H1 (cell line): ENCODE measurements around the gene SPIB. TPM values are rescaled to one million over a fixed set of nuclear protein-coding genes. Genes with fewer than 3 reads are reported as not detected.

Experiments
- CTCF ChIA-PET: fragments of 300-600 bp; sonication (Branson Sonifier 250); formaldehyde crosslinking; loops from one replicate; lab custom pipeline; 2021; ENCODE audit not compliant: partially characterized antibody; lab: Charles Lee
- POLR2A ChIA-PET: fragments of 300-600 bp; sonication (Branson Sonifier 250); formaldehyde crosslinking; loops from one replicate; lab custom pipeline; 2021; ENCODE audit warnings: inconsistent platforms; ENCODE audit not compliant: partially characterized antibody; lab: Charles Lee
- DNase-seq, 2 experiments: peaks; one replicate each; pipeline versions ENCODE4 v3.0.0 to v3.0.0-alpha.2; 2010 to 2022; ENCODE audit warnings: low spot score in 2 of 2, low read depth in 1 of 2, mixed read lengths in 1 of 2
- FAIRE-seq: peaks from 2 replicates; lab custom pipeline; 2011; peaks lifted over from hg19 to GRCh38; lab: Jason Lieb, UNC
- H2AFZ ChIP-seq: 2 replicates; pipeline ENCODE4 v1.8.1; 2012; ENCODE audit warnings: low read length, inconsistent platforms
- H2AK5ac ChIP-seq: 2 replicates; pipeline ENCODE4 v1.6.1; 2013; ENCODE audit warnings: low read depth, low read length
- H2BK120ac ChIP-seq: replicated peaks from 2 replicates; pipeline ENCODE3; 2013; ENCODE audit warnings: low read depth, low read length, inconsistent platforms
- H2BK12ac ChIP-seq: 2 replicates; pipeline ENCODE4 v1.6.1; 2013; ENCODE audit warnings: low read depth, low read length
- H2BK15ac ChIP-seq: 2 replicates; pipeline ENCODE4 v1.6.1; 2013; ENCODE audit warnings: low read length
- H2BK20ac ChIP-seq: 2 replicates; pipeline ENCODE4 v1.6.1; 2013; ENCODE audit warnings: low read length
- H2BK5ac ChIP-seq: 2 replicates; pipeline ENCODE4 v1.6.1; 2013; ENCODE audit warnings: low read depth, low read length
- H3K14ac ChIP-seq: 2 replicates; pipeline ENCODE4 v1.6.1; 2013; ENCODE audit warnings: inconsistent platforms; ENCODE audit not compliant: insufficient read length
- H3K18ac ChIP-seq: 2 replicates; pipeline ENCODE4 v1.6.1; 2013; ENCODE audit warnings: low read length; ENCODE audit errors: extremely low read depth
- H3K23ac ChIP-seq: 2 replicates; pipeline ENCODE4 v1.6.1; 2013; ENCODE audit warnings: inconsistent platforms; ENCODE audit not compliant: insufficient read length
- H3K23me2 ChIP-seq: 2 replicates; pipeline ENCODE4 v1.6.1; 2013; ENCODE audit warnings: low read depth, low read length
- H3K27ac ChIP-seq: 2 replicates; pipeline ENCODE4 v1.6.1; 2011; ENCODE audit warnings: low read depth, low read length, inconsistent platforms
- H3K27me3 ChIP-seq, 4 experiments: replicated peaks in 1 of 4; 1 replicate in 1 of 4; 2 replicates in 3 of 4; pipeline versions ENCODE4 v1.6.1 to v1.8.1; 2011 to 2013; ENCODE audit warnings: low read length in 3 of 4, mild to moderate bottlenecking in 3 of 4, inconsistent platforms in 2 of 4, mixed read lengths in 2 of 4, moderate library complexity in 1 of 4; ENCODE audit not compliant: control insufficient read depth in 3 of 4, insufficient read depth in 3 of 4; ENCODE audit errors: extremely low read depth in 1 of 4
- H3K36me3 ChIP-seq, 4 experiments: 2 replicates each; pipeline versions ENCODE4 v1.6.1 to v1.8.1; 2011 to 2013; ENCODE audit warnings: mild to moderate bottlenecking in 4 of 4, low read length in 3 of 4, moderate library complexity in 2 of 4, control low read depth in 1 of 4, inconsistent platforms in 1 of 4; ENCODE audit not compliant: insufficient read depth in 4 of 4, control insufficient read depth in 2 of 4
- H3K4ac ChIP-seq: replicated peaks from 2 replicates; pipeline ENCODE3; 2013; ENCODE audit warnings: low read length, low read depth, mixed read lengths, inconsistent platforms; ENCODE audit not compliant: insufficient read length
- H3K4me1 ChIP-seq, 4 experiments: replicated peaks in 1 of 4; 1 replicate in 1 of 4; 2 replicates in 3 of 4; pipeline versions ENCODE4 v1.6.1 to v1.8.1; 2011 to 2013; ENCODE audit warnings: low read length in 3 of 4, inconsistent platforms in 2 of 4, mixed read lengths in 1 of 4; ENCODE audit not compliant: insufficient read depth in 4 of 4, control insufficient read depth in 3 of 4
- H3K4me2 ChIP-seq, 2 experiments: 2 replicates each; pipeline versions ENCODE4 v1.6.1 to v1.8.1; 2011 to 2013; ENCODE audit warnings: low read depth in 2 of 2, low read length in 2 of 2, control low read depth in 1 of 2, inconsistent platforms in 1 of 2, mild to moderate bottlenecking in 1 of 2; ENCODE audit not compliant: insufficient read depth in 1 of 2
- H3K4me3 ChIP-seq, 4 experiments: fragments of 200-600, 300-600 bp in 1 of 4; sonication (generic), shearing (Covaris generic), sonication (Bioruptor Twin) in 1 of 4; 2 replicates each; pipeline versions ENCODE4 v1.5.1 to v1.8.1; 2011 to 2016; ENCODE audit warnings: low read length in 4 of 4, low read depth in 3 of 4, control low read depth in 2 of 4, inconsistent platforms in 2 of 4, mild to moderate bottlenecking in 2 of 4, mixed read lengths in 1 of 4, moderate library complexity in 1 of 4; ENCODE audit not compliant: insufficient read depth in 2 of 4; ENCODE audit errors: extremely low read depth in 1 of 4
- H3K56ac ChIP-seq: replicated peaks from 2 replicates; pipeline ENCODE3; 2013; ENCODE audit warnings: low read depth, mild to moderate bottlenecking, mixed read lengths, low read length, inconsistent platforms; ENCODE audit not compliant: insufficient read length
- H3K79me1 ChIP-seq: 2 replicates; pipeline ENCODE4 v1.6.1; 2013; ENCODE audit warnings: low read depth, low read length, control low read depth
- H3K79me2 ChIP-seq, 2 experiments: 2 replicates each; pipeline versions ENCODE4 v1.6.1 to v1.8.1; 2012 to 2013; ENCODE audit warnings: low read length in 2 of 2, mild to moderate bottlenecking in 2 of 2, inconsistent platforms in 1 of 2; ENCODE audit not compliant: insufficient read depth in 2 of 2, control insufficient read depth in 1 of 2
- H3K9ac ChIP-seq, 4 experiments: replicated peaks in 1 of 4; 1 replicate in 1 of 4; 2 replicates in 3 of 4; pipeline versions ENCODE4 v1.6.1 to v1.8.1; 2011 to 2013; ENCODE audit warnings: low read depth in 3 of 4, low read length in 3 of 4, control low read depth in 2 of 4, mild to moderate bottlenecking in 2 of 4, moderate library complexity in 2 of 4, inconsistent platforms in 1 of 4; ENCODE audit errors: extremely low read depth in 1 of 4
- H3K9me3 ChIP-seq, 2 experiments: 2 replicates each; pipeline versions ENCODE4 v1.6.1 to v1.8.1; 2012 to 2013; ENCODE audit warnings: mild to moderate bottlenecking in 2 of 2, moderate library complexity in 2 of 2, control low read depth in 1 of 2, inconsistent platforms in 1 of 2, low read depth in 1 of 2, low read length in 1 of 2, mixed read lengths in 1 of 2; ENCODE audit not compliant: insufficient read depth in 2 of 2
- H4K20me1 ChIP-seq, 2 experiments: replicated peaks in 1 of 2; 2 replicates each; pipeline versions ENCODE3 to v1.8.1; 2011 to 2013; ENCODE audit warnings: inconsistent platforms in 2 of 2, low read length in 2 of 2, mild to moderate bottlenecking in 1 of 2; ENCODE audit not compliant: insufficient read depth in 2 of 2, control insufficient read depth in 1 of 2
- H4K5ac ChIP-seq: 2 replicates; pipeline ENCODE4 v1.6.1; 2013; ENCODE audit warnings: low read length, low read depth, mixed read lengths, inconsistent platforms; ENCODE audit not compliant: insufficient read length
- H4K8ac ChIP-seq: 2 replicates; pipeline ENCODE4 v1.8.0; 2013; ENCODE audit warnings: mild to moderate bottlenecking, moderate library complexity, low read length, inconsistent platforms; ENCODE audit not compliant: insufficient read depth; ENCODE audit errors: extremely low read depth
- H4K91ac ChIP-seq: replicated peaks from 2 replicates; pipeline ENCODE3; 2013; ENCODE audit warnings: low read length, mixed read lengths, inconsistent platforms; ENCODE audit not compliant: insufficient read length
- CTBP2 ChIP-seq: IDR thresholded peaks from 2 replicates; pipeline ENCODE4 v1.7.0; 2011; ENCODE audit warnings: borderline replicate concordance, mild to moderate bottlenecking, moderate library complexity, mixed read lengths, low read length; ENCODE audit not compliant: insufficient read depth, insufficient read length
- EP300 ChIP-seq, 2 experiments: IDR thresholded peaks; 1 replicate in 1 of 2; 2 replicates in 1 of 2; pipeline ENCODE4 v1.6.1; 2011 to 2012; ENCODE audit warnings: low read depth in 2 of 2, low read length in 2 of 2, mild to moderate bottlenecking in 2 of 2, borderline replicate concordance in 1 of 2, inconsistent platforms in 1 of 2, moderate library complexity in 1 of 2
- HDAC6 ChIP-seq: IDR thresholded peaks from one replicate; pipeline ENCODE4 v1.7.1; 2012; ENCODE audit warnings: low read depth, mild to moderate bottlenecking, inconsistent platforms, low read length, moderate library complexity
- MAFK ChIP-seq: IDR thresholded peaks from 2 replicates; pipeline ENCODE4 v1.6.1; 2012; ENCODE audit warnings: low read depth, mild to moderate bottlenecking, improper control_type of control experiment, low read length
- POLR2AphosphoS5 ChIP-seq: IDR thresholded peaks from 2 replicates; pipeline ENCODE4 v1.6.1; 2011; ENCODE audit warnings: low read depth, low read length
- POU5F1 ChIP-seq: IDR thresholded peaks from 2 replicates; pipeline ENCODE4 v1.6.1; 2011; ENCODE audit warnings: low read depth, mild to moderate bottlenecking, low read length, moderate library complexity
- RNF2 ChIP-seq: fragments of 200-900, 300-1000 bp; sonication (generic); IDR thresholded peaks from 2 replicates; pipeline ENCODE4 v1.7.1; 2016; ENCODE audit warnings: borderline replicate concordance, low read depth, mild to moderate bottlenecking, antibody characterized with exemption, low read length; ENCODE audit not compliant: poor library complexity, severe bottlenecking; ENCODE audit errors: missing control alignments
- RXRA ChIP-seq: IDR thresholded peaks from 2 replicates; pipeline ENCODE4 v1.6.1; 2011; ENCODE audit warnings: low read depth, mild to moderate bottlenecking, low read length, moderate library complexity; ENCODE audit not compliant: insufficient read depth
- WGBS, 2 experiments: shearing (Covaris generic) in 1 of 2; methylation state at CpG; one replicate each; pipeline versions ENCODE4 v1.1.6 to v1.1.7; 2013 to 2015; ENCODE audit warnings: low lambda C conversion rate in 2 of 2, mixed read lengths in 2 of 2, inconsistent platforms in 1 of 2, low coverage in 1 of 2, missing lambda C conversion rate in 1 of 2; ENCODE audit not compliant: insufficient replicate concordance in 2 of 2, insufficient coverage in 1 of 2, insufficient read length in 1 of 2; ENCODE audit errors: extremely low coverage in 1 of 2, missing lambda C conversion rate in 1 of 2; 5-methylcytosine and 5-hydroxymethylcytosine counted together
- polyA plus RNA-seq, 7 experiments: library from polyadenylated mRNA; depleted of rRNA in 3 of 7; stranded (reverse) in 5 of 7; unstranded in 2 of 7; fragments of >200 nt in 5 of 7; fragments of 200-250 nt in 2 of 7; gene quantifications; 1 replicate in 5 of 7; 2 replicates in 1 of 7; 4 replicates in 1 of 7; pipeline versions ENCODE4 v1.2.1 to v1.2.3, GENCODE V29; 2011 to 2013; ENCODE audit warnings: missing spikeins in 2 of 7, mixed read lengths in 2 of 7
- total RNA-seq: library from RNA; stranded (reverse); fragmentation: NEBNext Ultra II Directional; extraction: Animal tissue kit (Norgen Biotek cat#: 25700); gene quantifications from 2 replicates; pipeline ENCODE4 v1.2.1, GENCODE V29; 2021

SPIB gene
- total and polyA plus RNA-seq, 2 of the 8 experiments (the other 6 are each of a cell fraction or from before 2014, with no cell fraction given), result 11.1 to 17.4 TPM

DNA sequence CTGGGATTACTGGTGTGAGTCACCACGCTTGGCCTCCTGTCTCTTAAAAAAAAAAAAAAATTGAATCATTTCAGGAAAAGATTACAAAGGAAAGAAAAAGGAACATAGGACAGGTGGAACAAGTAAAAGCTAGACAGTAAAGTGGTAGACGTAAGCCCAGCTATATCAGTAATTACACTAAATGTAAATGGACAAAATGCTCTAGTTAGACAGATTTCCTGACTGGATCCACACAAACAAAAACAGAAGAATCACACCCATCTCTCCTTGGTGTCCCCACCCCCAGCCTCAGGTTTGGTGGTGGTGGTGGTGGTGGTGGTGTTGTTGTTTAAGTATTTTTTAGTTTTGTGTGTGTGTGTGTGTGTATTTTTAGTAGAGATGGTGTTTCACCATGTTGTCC, 6.3 kb upstream of the SPIB start:
- no peak overlapping the region for H2AFZ ChIP-seq
- DNase-seq (no peak), FAIRE-seq (no peak)
- H3K79me1 ChIP-seq, result no peaks in the 10 kb centered on the region
- H2AK5ac ChIP-seq, result no peak overlapping the region
- H2BK20ac ChIP-seq, result no peak overlapping the region
- no peaks in the 10 kb centered on the region for H3K9me3 ChIP-seq
- no peak overlapping the region for H3K4me3 ChIP-seq
- 80% methylated on average over 2 of the region's 2 CpGs; no CpG with 5 or more reads in 1 of the 2 experiments for WGBS, 2 experiments
- no peak overlapping the region for H3K14ac ChIP-seq
- no peak overlapping the region for H4K8ac ChIP-seq
- H3K79me2 ChIP-seq, result no peaks in the 10 kb centered on the region
- H3K23ac ChIP-seq, result no peak overlapping the region
- H3K4me1 ChIP-seq, result peaks cover 0 to 2% (median 0%) of the 10 kb centered on the region in 4 experiments; a peak in 4 of 7 replicates
- H3K27ac ChIP-seq, result no peak overlapping the region
- peaks cover 15 to 26% (median 16%) of the 10 kb centered on the region in 4 experiments; a peak in 7 of 8 replicates for H3K36me3 ChIP-seq
- no peak overlapping the region for H3K4me2 ChIP-seq
- ChIA-PET POLR2A (interaction anchor here (0.7 to 1.5 kb wide), 4 partner anchors 14 to 491 kb away, joined by 3 to 5 read pairs (median 4); no protein-coding TSS in a partner anchor), CTCF (interaction anchor here (0.9 to 2.5 kb wide), 5 partner anchors 16 to 55 kb away, joined by 3 to 13 read pairs (median 3); no protein-coding TSS in a partner anchor)
- H2BK15ac ChIP-seq, result no peak overlapping the region
- H4K91ac ChIP-seq, result no peak overlapping the region
- H3K27me3 ChIP-seq, result no peaks in the 10 kb centered on the region
- peaks cover 0 to 11% of the 10 kb centered on the region in 2 experiments for H4K20me1 ChIP-seq
- H3K9ac ChIP-seq, result no peak overlapping the region
- no peak overlapping the region for H4K5ac ChIP-seq
- H2BK5ac ChIP-seq, result no peak overlapping the region
- H3K56ac ChIP-seq, result no peak overlapping the region
- no peak overlapping the region for H2BK120ac ChIP-seq
- H3K18ac ChIP-seq, result no peak overlapping the region
- no peaks in the 10 kb centered on the region for H3K23me2 ChIP-seq
- H3K4ac ChIP-seq, result no peak overlapping the region
- H2BK12ac ChIP-seq, result no peak overlapping the region
- TF ChIP-seq RXRA (no peak), CTBP2 (no peak), HDAC6 (no peak), RNF2 (no peak), EP300 (IDR thresholded peaks at IDR 0.05; ENCODE audit: borderline replicate concordance in 1 of 2, low read depth in 2 of 2, low read length in 2 of 2) (no peak), POLR2AphosphoS5 (no peak), MAFK (no peak), POU5F1 (no peak)
